Spinal cord (tissue), 10 donors: ENCODE data around the gene MPG. TPM values are rescaled to one million over a fixed set of nuclear protein-coding genes. Genes with fewer than 3 reads are reported as not detected.
A peak's percentile ranks its signal among the peaks of the same experiment; 100 is the strongest.

Experiments used
- DNase-seq, 6 donors: peaks; one replicate each; pipeline versions ENCODE4 v3.0.0 to v3.0.0-alpha.2; 2013 to 2015; ENCODE audit warnings: low spot score in 6 of 6, low read depth in 4 of 6
- H3K27ac ChIP-seq: one replicate; pipeline ENCODE4 v1.5.1; 2013; ENCODE audit warnings: low read depth, low read length, control low read depth
- H3K27me3 ChIP-seq: one replicate; pipeline ENCODE4 v1.6.1; 2013; ENCODE audit warnings: low read length; ENCODE audit not compliant: control insufficient read depth, insufficient read depth
- H3K36me3 ChIP-seq: one replicate; pipeline ENCODE4 v1.6.1; 2013; ENCODE audit warnings: low read length; ENCODE audit not compliant: control insufficient read depth, insufficient read depth
- H3K4me1 ChIP-seq: one replicate; pipeline ENCODE4 v1.6.1; 2013; ENCODE audit warnings: low read length; ENCODE audit not compliant: control insufficient read depth, insufficient read depth
- H3K4me3 ChIP-seq: one replicate; pipeline ENCODE4 v1.5.1; 2013; ENCODE audit warnings: low read depth, low read length, control low read depth
- H3K9me3 ChIP-seq: one replicate; pipeline ENCODE4 v1.6.1; 2013; ENCODE audit warnings: low read length; ENCODE audit not compliant: control insufficient read depth, insufficient read depth
- WGBS: methylation state at CpG from one replicate; pipeline ENCODE4 v1.1.5; 2013; ENCODE audit warnings: missing lambda C conversion rate; ENCODE audit not compliant: insufficient coverage; 5-methylcytosine and 5-hydroxymethylcytosine counted together
- polyA plus RNA-seq, 2 donors: library from polyadenylated mRNA; unstranded; fragments of 120-200 nt; gene quantifications; one replicate each; pipeline ENCODE4 v1.2.1, GENCODE V29; 2013; ENCODE audit not compliant: insufficient read length in 2 of 2
- total RNA-seq, 2 donors: library from RNA; depleted of rRNA in 1 of 2; stranded (reverse); fragments of 120-200 nt in 1 of 2; fragments of >200 nt in 1 of 2; gene quantifications; one replicate each; pipeline versions ENCODE4 v1.2.3 to v1.2.4, GENCODE V29; 2013 to 2014
- donor health status: healthy.

Gene MPG
- total and polyA plus RNA-seq, 4 donors = 43.8 to 54.2 (median 46.4) TPM

- 93% methylated on average over 6 of the region's 14 CpGs for WGBS
Observed at GRCh38 chr16:59440-60059, 18.5 kb upstream of the MPG start.

GRCh38 chr16:60166-60565 lies 17.9 kb upstream of the MPG start:
- DNase-seq = no peak
- H3K36me3 ChIP-seq = peaks cover 93% of the 10 kb centered on the region
- no peak overlapping the region for H3K27ac ChIP-seq
- H3K27me3 ChIP-seq = peaks cover 2% of the 10 kb centered on the region
- no peaks in the 10 kb centered on the region for H3K9me3 ChIP-seq
- H3K4me1 ChIP-seq = peaks cover 3% of the 10 kb centered on the region
- no peak overlapping the region for H3K4me3 ChIP-seq
- WGBS = 87% methylated on average over 9 of the region's 11 CpGs

More at GRCh38 chr16:59440-60059, 18.5 kb upstream of the MPG start:
- no peak for DNase-seq
- Histone ChIP-seq H3K4me3 (no peak overlapping the region), H3K9me3 (no peaks in the 10 kb centered on the region), H3K27me3 (peaks cover 2% of the 10 kb centered on the region), H3K27ac (no peak overlapping the region), H3K36me3 (peaks cover 90% of the 10 kb centered on the region), H3K4me1 (peaks cover 6% of the 10 kb centered on the region)

- DNase-seq = peak in 1 of 6 donors; percentile 13
- Histone ChIP-seq H3K4me1 (peaks cover 14% of the 10 kb centered on the region), H3K4me3 (no peak overlapping the region), H3K36me3 (peaks cover 85% of the 10 kb centered on the region), H3K9me3 (no peaks in the 10 kb centered on the region), H3K27me3 (peaks cover 2% of the 10 kb centered on the region), H3K27ac (no peak overlapping the region)
- WGBS = 57% methylated on average over 83 of the region's 89 CpGs
Observed at GRCh38 chr16:60929-61878, 16.8 kb upstream of the MPG start.

- no peak for DNase-seq
- H3K27me3 ChIP-seq = peaks cover 2% of the 10 kb centered on the region
- H3K36me3 ChIP-seq = peaks cover 79% of the 10 kb centered on the region
- H3K4me3 ChIP-seq = no peak overlapping the region
- H3K4me1 ChIP-seq = peaks cover 20% of the 10 kb centered on the region
- 71% methylated on average over 32 of the region's 32 CpGs for WGBS
- no peaks in the 10 kb centered on the region for H3K9me3 ChIP-seq
- no peak overlapping the region for H3K27ac ChIP-seq
Observed at GRCh38 chr16:61879-62281, 16.1 kb upstream of the MPG start.

GRCh38 chr16:62283-62967 lies 15.6 kb upstream of the MPG start:
- no peaks in the 10 kb centered on the region for H3K9me3 ChIP-seq
- no peak overlapping the region for H3K27ac ChIP-seq
- DNase-seq = no peak
- peaks cover 2% of the 10 kb centered on the region for H3K27me3 ChIP-seq
- no peak overlapping the region for H3K4me3 ChIP-seq
- WGBS = 93% methylated on average over 34 of the region's 34 CpGs
- peaks cover 26% of the 10 kb centered on the region for H3K4me1 ChIP-seq
- peaks cover 73% of the 10 kb centered on the region for H3K36me3 ChIP-seq

- peaks cover 2% of the 10 kb centered on the region for H3K27me3 ChIP-seq
Observed at GRCh38 chr16:62968-63391, 15.0 kb upstream of the MPG start.

GRCh38 chr16:63466-63865 lies 14.6 kb upstream of the MPG start:
- H3K4me1 ChIP-seq = peaks cover 36% of the 10 kb centered on the region
- no peak overlapping the region for H3K4me3 ChIP-seq
- peaks cover 2% of the 10 kb centered on the region for H3K27me3 ChIP-seq
- no peaks in the 10 kb centered on the region for H3K9me3 ChIP-seq
- H3K36me3 ChIP-seq = peaks cover 64% of the 10 kb centered on the region
- no peak overlapping the region for H3K27ac ChIP-seq
- no peak for DNase-seq
- WGBS = 95% methylated on average over 16 of the region's 16 CpGs

More at GRCh38 chr16:62968-63391, 15.0 kb upstream of the MPG start:
- no peak overlapping the region for H3K27ac ChIP-seq
- H3K9me3 ChIP-seq = no peaks in the 10 kb centered on the region
- DNase-seq = no peak
- peaks cover 68% of the 10 kb centered on the region for H3K36me3 ChIP-seq
- peaks cover 31% of the 10 kb centered on the region for H3K4me1 ChIP-seq
- WGBS = 94% methylated on average over 21 of the region's 21 CpGs
- no peak overlapping the region for H3K4me3 ChIP-seq

- DNase-seq = no peak
- H3K4me1 ChIP-seq = peaks cover 44% of the 10 kb centered on the region
- no peaks in the 10 kb centered on the region for H3K9me3 ChIP-seq
- peaks cover 58% of the 10 kb centered on the region for H3K36me3 ChIP-seq
- H3K4me3 ChIP-seq = no peak overlapping the region
- WGBS = 92% methylated on average over 20 of the region's 25 CpGs
- no peak overlapping the region for H3K27ac ChIP-seq
- H3K27me3 ChIP-seq = peaks cover 2% of the 10 kb centered on the region
Observed at GRCh38 chr16:63998-64913, 13.8 kb upstream of the MPG start.

- no peaks in the 10 kb centered on the region for H3K9me3 ChIP-seq
- no peak overlapping the region for H3K4me3 ChIP-seq
- WGBS = 80% methylated on average over 9 of the region's 9 CpGs
- peaks cover 50% of the 10 kb centered on the region for H3K4me1 ChIP-seq
- peaks cover 54% of the 10 kb centered on the region for H3K36me3 ChIP-seq
- no peak for DNase-seq
- no peak overlapping the region for H3K27ac ChIP-seq
- peaks cover 2% of the 10 kb centered on the region for H3K27me3 ChIP-seq
Observed at GRCh38 chr16:64914-65255, 13.1 kb upstream of the MPG start.
